ENCODE measurements around the gene TET2.

Gene TET2

DNA sequence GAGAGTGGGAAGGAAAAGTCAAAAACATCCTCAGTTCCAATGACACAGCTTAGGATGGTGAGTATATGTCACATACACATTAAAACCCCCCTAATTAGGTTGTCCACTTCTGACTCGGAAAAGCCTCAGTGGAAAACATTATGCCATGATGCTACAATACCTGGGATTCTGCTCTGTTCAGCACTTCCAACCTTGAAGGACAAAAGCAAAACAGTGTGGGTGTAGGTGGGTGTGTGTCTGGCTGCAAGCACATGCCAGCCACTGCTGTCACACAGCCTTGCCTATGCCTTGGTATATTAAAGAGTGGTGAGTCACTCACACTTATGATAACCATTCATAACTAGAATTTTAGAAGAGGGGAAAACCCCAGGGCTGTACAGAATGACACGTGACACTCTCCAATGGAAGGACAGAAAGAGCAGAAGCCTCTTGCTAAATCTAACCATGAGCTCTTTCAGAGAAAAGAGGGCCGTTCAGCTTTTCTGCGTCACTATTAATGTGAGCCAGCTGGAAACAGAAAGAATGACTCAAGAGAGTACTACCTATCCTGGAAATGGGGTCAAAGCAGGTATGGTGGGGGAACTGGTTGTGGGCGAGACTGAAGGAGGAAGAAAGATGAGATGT is 159.6 kb downstream of the TET2 start:
- in situ Hi-C loops (cut with HindIII; ENCODE audit: low sequenced_read_pairs), result no loop called here
- no peak for DNase-seq (ENCODE audit: low read depth)
- TF ChIP-seq, protein P1, sequence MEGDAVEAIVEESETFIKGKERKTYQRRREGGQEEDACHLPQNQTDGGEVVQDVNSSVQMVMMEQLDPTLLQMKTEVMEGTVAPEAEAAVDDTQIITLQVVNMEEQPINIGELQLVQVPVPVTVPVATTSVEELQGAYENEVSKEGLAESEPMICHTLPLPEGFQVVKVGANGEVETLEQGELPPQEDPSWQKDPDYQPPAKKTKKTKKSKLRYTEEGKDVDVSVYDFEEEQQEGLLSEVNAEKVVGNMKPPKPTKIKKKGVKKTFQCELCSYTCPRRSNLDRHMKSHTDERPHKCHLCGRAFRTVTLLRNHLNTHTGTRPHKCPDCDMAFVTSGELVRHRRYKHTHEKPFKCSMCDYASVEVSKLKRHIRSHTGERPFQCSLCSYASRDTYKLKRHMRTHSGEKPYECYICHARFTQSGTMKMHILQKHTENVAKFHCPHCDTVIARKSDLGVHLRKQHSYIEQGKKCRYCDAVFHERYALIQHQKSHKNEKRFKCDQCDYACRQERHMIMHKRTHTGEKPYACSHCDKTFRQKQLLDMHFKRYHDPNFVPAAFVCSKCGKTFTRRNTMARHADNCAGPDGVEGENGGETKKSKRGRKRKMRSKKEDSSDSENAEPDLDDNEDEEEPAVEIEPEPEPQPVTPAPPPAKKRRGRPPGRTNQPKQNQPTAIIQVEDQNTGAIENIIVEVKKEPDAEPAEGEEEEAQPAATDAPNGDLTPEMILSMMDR (IDR thresholded peaks at IDR 0.05; ENCODE audit: low read depth, low read length, missing control alignments), result no peak

GRCh38 chr4:105306820-105307219 is 160.1 kb downstream of the TET2 start:
- in situ Hi-C loops (cut with HindIII; ENCODE audit: low sequenced_read_pairs), result no loop called here
- TF ChIP-seq, protein P1 (IDR thresholded peaks at IDR 0.05; ENCODE audit: low read depth, low read length, missing control alignments), result no peak
- no peak for DNase-seq (ENCODE audit: low read depth)
- H3K4me3 ChIP-seq (ENCODE audit: low read depth, low read length), result no peak overlapping the region

More for the DNA sequence above, 159.6 kb downstream of the TET2 start:
- H3K4me3 ChIP-seq (ENCODE audit: low read depth, low read length), result no peak overlapping the region

DNA sequence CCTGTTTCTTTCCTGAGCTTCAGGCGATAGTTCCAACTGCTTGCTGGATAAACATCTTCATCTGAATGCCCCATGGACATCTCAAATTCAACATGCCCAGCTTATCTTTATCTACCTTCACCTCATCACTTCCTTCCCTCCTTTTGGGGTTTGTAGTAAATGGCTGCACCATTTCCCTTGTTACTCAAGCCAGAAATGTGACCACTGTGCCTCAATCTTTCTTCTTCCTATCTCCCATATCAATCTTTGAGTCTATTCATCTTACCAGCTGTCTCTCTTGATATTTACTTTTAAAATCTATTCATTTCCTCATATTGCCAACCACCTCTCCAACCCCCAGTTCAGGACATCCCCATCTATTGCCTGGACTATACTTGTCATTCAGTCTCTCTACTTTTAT is 171.8 kb downstream of the TET2 start:
- no peak overlapping the region for H3K4me3 ChIP-seq (ENCODE audit: low read depth, low read length)
- in situ Hi-C loops (cut with HindIII; ENCODE audit: low sequenced_read_pairs), result no loop called here
- DNase-seq (ENCODE audit: low read depth), result no peak
- TF ChIP-seq, protein P1 (IDR thresholded peaks at IDR 0.05; ENCODE audit: low read depth, low read length, missing control alignments), result no peak

DNA sequence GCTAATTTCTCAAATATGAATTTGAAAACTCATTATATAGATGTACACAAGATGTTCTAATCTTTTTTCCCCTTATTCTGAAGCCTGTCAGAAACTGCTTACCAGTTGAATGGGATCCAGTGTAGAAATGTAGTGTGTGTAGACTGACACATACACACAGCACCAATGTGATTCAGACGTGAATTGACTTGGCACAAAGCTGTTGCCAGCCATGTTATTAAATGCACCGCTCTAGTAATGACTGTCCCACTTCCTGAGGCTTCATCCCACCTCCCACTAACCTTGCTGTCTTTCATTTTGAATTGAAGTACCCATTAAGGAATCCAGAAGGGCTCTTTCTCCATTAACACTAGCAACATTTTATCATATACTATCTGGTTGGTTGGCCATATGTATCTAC is 180.5 kb downstream of the TET2 start:
- no peak overlapping the region for H3K4me3 ChIP-seq (ENCODE audit: low read depth, low read length)
- no peak for DNase-seq (ENCODE audit: low read depth)
- TF ChIP-seq, protein P1 (IDR thresholded peaks at IDR 0.05; ENCODE audit: low read depth, low read length, missing control alignments), result no peak
- in situ Hi-C loops (cut with HindIII; ENCODE audit: low sequenced_read_pairs), result no loop called here

GRCh38 chr4:105327956-105328355 is 181.3 kb downstream of the TET2 start:
- DNase-seq (ENCODE audit: low read depth), result no peak
- no peak overlapping the region for H3K4me3 ChIP-seq (ENCODE audit: low read depth, low read length)
- in situ Hi-C loops (cut with HindIII; ENCODE audit: low sequenced_read_pairs), result no loop called here
- TF ChIP-seq, protein P1 (IDR thresholded peaks at IDR 0.05; ENCODE audit: low read depth, low read length, missing control alignments), result no peak

DNA sequence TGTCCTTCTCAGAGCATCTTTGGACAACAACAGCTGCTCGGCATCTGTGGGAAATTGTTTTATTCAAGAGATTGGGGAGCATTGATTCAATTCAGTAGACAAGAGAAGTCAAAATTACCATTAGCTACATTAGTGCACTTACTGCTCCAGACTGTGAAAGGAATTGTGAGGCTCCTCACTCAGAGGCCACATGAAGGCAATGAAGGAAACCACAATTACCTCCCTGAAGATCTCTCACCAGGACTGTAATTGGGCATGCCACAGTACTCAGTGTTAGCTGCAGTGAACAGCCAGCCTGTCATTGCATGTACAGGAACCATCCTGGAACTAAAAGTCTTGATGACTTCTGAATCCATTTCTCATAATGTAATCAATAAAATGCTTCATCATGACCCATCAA is 182.4 kb downstream of the TET2 start:
- H3K4me3 ChIP-seq (ENCODE audit: low read depth, low read length), result no peak overlapping the region
- in situ Hi-C loops (cut with HindIII; ENCODE audit: low sequenced_read_pairs), result no loop called here
- TF ChIP-seq, protein P1 (IDR thresholded peaks at IDR 0.05; ENCODE audit: low read depth, low read length, missing control alignments), result no peak
- no peak for DNase-seq (ENCODE audit: low read depth)
